Osteoblast (primary cell): ENCODE measurements around the gene EFNA5. TPM values are rescaled to one million over a fixed set of nuclear protein-coding genes. Genes with fewer than 3 reads are reported as not detected.

ENCODE experiments used
- DNase-seq: peaks from one replicate; pipeline ENCODE4 v3.0.0; 2011; ENCODE audit warnings: low spot score, mixed read lengths; ENCODE audit not compliant: insufficient read length; ENCODE audit errors: missing footprints
- H2AFZ ChIP-seq: 2 replicates; pipeline ENCODE4 v1.6.0; 2011; ENCODE audit warnings: mild to moderate bottlenecking, low read length
- H3K27ac ChIP-seq: 2 replicates; pipeline ENCODE4 v1.5.1; 2011; ENCODE audit warnings: mild to moderate bottlenecking, low read depth, low read length, moderate library complexity
- H3K27me3 ChIP-seq: 2 replicates; pipeline ENCODE4 v1.6.0; 2012; ENCODE audit warnings: mild to moderate bottlenecking, control low read depth, inconsistent platforms, low read length, moderate library complexity; ENCODE audit not compliant: insufficient read depth
- H3K36me3 ChIP-seq: 2 replicates; pipeline ENCODE4 v1.5.1; 2011; ENCODE audit warnings: mild to moderate bottlenecking, low read length, control low read depth, moderate library complexity; ENCODE audit not compliant: insufficient read depth
- H3K4me1 ChIP-seq: 2 replicates; pipeline ENCODE4 v1.5.1; 2011; ENCODE audit warnings: mild to moderate bottlenecking, low read length, control low read depth, moderate library complexity; ENCODE audit not compliant: insufficient read depth
- H3K4me2 ChIP-seq: 2 replicates; pipeline ENCODE4 v1.6.0; 2011; ENCODE audit warnings: mild to moderate bottlenecking, low read length; ENCODE audit not compliant: insufficient read depth
- H3K4me3 ChIP-seq: fragments of 200-600 bp; sonication (generic); 3 replicates; pipeline ENCODE4 v1.5.1; 2012; ENCODE audit warnings: mild to moderate bottlenecking, low read length, inconsistent platforms; ENCODE audit not compliant: insufficient read depth
- H3K79me2 ChIP-seq: 2 replicates; pipeline ENCODE4 v1.6.0; 2012; ENCODE audit warnings: mild to moderate bottlenecking, low read length, control low read depth, inconsistent platforms; ENCODE audit not compliant: insufficient read depth
- H3K9me3 ChIP-seq: 2 replicates; pipeline ENCODE4 v1.5.1; 2011; ENCODE audit warnings: low read depth, low read length, control low read depth
- H4K20me1 ChIP-seq: 2 replicates; pipeline ENCODE4 v1.6.0; 2012; ENCODE audit warnings: mild to moderate bottlenecking, low read length, control low read depth; ENCODE audit not compliant: insufficient read depth
- CTCF ChIP-seq: IDR thresholded peaks from 2 replicates; pipeline ENCODE4 v1.5.1; 2011; ENCODE audit warnings: mild to moderate bottlenecking, low read depth, low read length, moderate library complexity; ENCODE audit errors: extremely low read depth
- total RNA-seq: library from RNA; depleted of rRNA; stranded (reverse); fragments of >200 nt; gene quantifications from 2 replicates; pipeline ENCODE4 v1.2.3, GENCODE V29; 2012

EFNA5 gene
- total RNA-seq, 1 donor: 12.3 TPM

- H3K79me2 ChIP-seq: no peaks in the 10 kb centered on the region
- H3K4me1 ChIP-seq: no peaks in the 10 kb centered on the region
- DNase-seq: no peak
- no peaks in the 10 kb centered on the region for H3K27me3 ChIP-seq
- no peak overlapping the region for H3K4me2 ChIP-seq
- no peak overlapping the region for H3K4me3 ChIP-seq
- H3K36me3 ChIP-seq: no peaks in the 10 kb centered on the region
- H2AFZ ChIP-seq: no peak overlapping the region
- TF ChIP-seq CTCF: no peak
- H3K27ac ChIP-seq: no peak overlapping the region
- H4K20me1 ChIP-seq: no peaks in the 10 kb centered on the region
- no peaks in the 10 kb centered on the region for H3K9me3 ChIP-seq
Measured at GRCh38 chr5:107514305-107514704, 156.4 kb downstream of the EFNA5 start.

- H3K79me2 ChIP-seq: no peaks in the 10 kb centered on the region
- DNase-seq: no peak
- H3K27ac ChIP-seq: no peak overlapping the region
- no peaks in the 10 kb centered on the region for H3K4me1 ChIP-seq
- no peaks in the 10 kb centered on the region for H3K9me3 ChIP-seq
- TF ChIP-seq CTCF: no peak
- no peaks in the 10 kb centered on the region for H4K20me1 ChIP-seq
- no peak overlapping the region for H3K4me2 ChIP-seq
- no peaks in the 10 kb centered on the region for H3K27me3 ChIP-seq
- H3K4me3 ChIP-seq: no peak overlapping the region
- no peak overlapping the region for H2AFZ ChIP-seq
- no peaks in the 10 kb centered on the region for H3K36me3 ChIP-seq
Measured at GRCh38 chr5:107513337-107514085, 157.2 kb downstream of the EFNA5 start.

GRCh38 chr5:107512029-107512428, 158.7 kb downstream of the EFNA5 start:
- Histone ChIP-seq H3K4me2 (no peak overlapping the region), H2AFZ (no peak overlapping the region), H4K20me1 (no peaks in the 10 kb centered on the region), H3K27ac (no peak overlapping the region), H3K36me3 (no peaks in the 10 kb centered on the region), H3K4me1 (no peaks in the 10 kb centered on the region), H3K4me3 (no peak overlapping the region), H3K79me2 (no peaks in the 10 kb centered on the region), H3K9me3 (no peaks in the 10 kb centered on the region), H3K27me3 (no peaks in the 10 kb centered on the region)
- no peak for TF ChIP-seq CTCF
- no peak for DNase-seq

- Histone ChIP-seq H3K27ac (no peak overlapping the region), H3K4me1 (no peaks in the 10 kb centered on the region), H3K4me3 (no peak overlapping the region), H4K20me1 (no peaks in the 10 kb centered on the region), H3K36me3 (no peaks in the 10 kb centered on the region), H3K79me2 (no peaks in the 10 kb centered on the region), H3K27me3 (no peaks in the 10 kb centered on the region), H2AFZ (no peak overlapping the region), H3K9me3 (no peaks in the 10 kb centered on the region), H3K4me2 (no peak overlapping the region)
- TF ChIP-seq CTCF: no peak
- no peak for DNase-seq
Measured at GRCh38 chr5:107510125-107510524, 160.6 kb downstream of the EFNA5 start.
